IPS-18c (cell line): ENCODE data around the gene DSN1.

ENCODE experiments used
- H3K4me3 ChIP-seq: 2 replicates; pipeline ENCODE4 v1.7.0; 2013; ENCODE audit warnings: low read depth, mild to moderate bottlenecking, low read length, moderate library complexity; ENCODE audit not compliant: insufficient read depth
- H3K9me3 ChIP-seq: one replicate; pipeline ENCODE4 v1.6.1; 2013; ENCODE audit warnings: mild to moderate bottlenecking, low read length, moderate library complexity; ENCODE audit not compliant: control insufficient read depth, insufficient read depth

Gene DSN1

GRCh38 chr20:36775826-36776225 is 2.3 kb upstream of the DSN1 start:
- Histone ChIP-seq H3K4me3 (no peak overlapping the region), H3K9me3 (no peaks in the 10 kb centered on the region)

- Histone ChIP-seq H3K9me3 (peaks cover 2% of the 10 kb centered on the region), H3K4me3 (no peak overlapping the region)
Observed at GRCh38 chr20:36775196-36775595, 1.6 kb upstream of the DSN1 start.

DNA sequence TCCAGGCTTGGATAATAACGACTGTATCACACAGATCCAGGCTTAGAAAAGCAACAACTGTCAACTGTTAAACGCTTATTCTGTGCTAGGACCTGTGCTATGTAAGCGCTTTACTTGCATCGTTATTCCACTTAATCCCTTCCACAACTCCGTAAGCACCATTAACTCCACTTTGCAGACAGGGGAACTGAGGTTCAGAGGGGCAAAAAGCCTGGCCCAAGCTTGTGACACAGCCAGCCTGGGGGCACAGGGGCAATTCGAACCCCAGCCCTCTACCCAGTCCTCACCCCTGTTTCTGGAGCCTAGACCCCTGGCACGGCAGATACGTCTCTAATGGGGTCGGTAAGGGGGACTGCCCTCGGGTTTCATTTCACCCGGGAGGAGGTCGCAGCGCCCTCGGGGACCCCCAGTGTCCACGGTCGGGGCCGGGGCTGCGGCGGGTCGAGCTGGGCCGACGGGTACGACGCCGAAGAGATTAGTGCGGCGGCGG is 411 bp downstream of the DSN1 start:
- H3K4me3 ChIP-seq = peak overlapping the region; percentile 86
- peaks cover 2% of the 10 kb centered on the region for H3K9me3 ChIP-seq

DNA sequence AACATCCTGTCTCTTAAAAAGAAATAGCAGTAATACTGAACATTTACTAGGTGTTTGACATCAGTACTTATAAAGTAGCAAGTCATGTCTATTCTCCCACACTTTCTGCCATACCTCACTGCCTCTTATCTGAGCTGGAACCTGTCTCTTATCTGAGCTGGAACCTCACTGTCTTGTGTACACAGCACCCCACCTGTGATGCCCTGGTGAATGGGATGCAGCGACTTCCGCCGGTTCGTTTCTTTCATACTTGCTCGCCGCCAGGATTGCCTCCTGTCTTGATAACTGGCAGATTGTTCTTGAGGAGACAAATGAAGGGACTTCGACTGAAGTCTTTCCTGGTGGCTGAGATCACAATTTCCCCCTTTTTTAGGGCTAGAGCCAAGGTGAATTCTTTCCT is 2.9 kb downstream of the DSN1 start:
- peaks cover 2% of the 10 kb centered on the region for H3K9me3 ChIP-seq
- H3K4me3 ChIP-seq = no peak overlapping the region

- H3K4me3 ChIP-seq = no peak overlapping the region
- H3K9me3 ChIP-seq = peaks cover 2% of the 10 kb centered on the region
Observed at GRCh38 chr20:36768768-36769430, 4.7 kb downstream of the DSN1 start.

- Histone ChIP-seq H3K9me3 (no peaks in the 10 kb centered on the region), H3K4me3 (no peak overlapping the region)
Observed at GRCh38 chr20:36761125-36761524, 12.4 kb downstream of the DSN1 start.

DNA sequence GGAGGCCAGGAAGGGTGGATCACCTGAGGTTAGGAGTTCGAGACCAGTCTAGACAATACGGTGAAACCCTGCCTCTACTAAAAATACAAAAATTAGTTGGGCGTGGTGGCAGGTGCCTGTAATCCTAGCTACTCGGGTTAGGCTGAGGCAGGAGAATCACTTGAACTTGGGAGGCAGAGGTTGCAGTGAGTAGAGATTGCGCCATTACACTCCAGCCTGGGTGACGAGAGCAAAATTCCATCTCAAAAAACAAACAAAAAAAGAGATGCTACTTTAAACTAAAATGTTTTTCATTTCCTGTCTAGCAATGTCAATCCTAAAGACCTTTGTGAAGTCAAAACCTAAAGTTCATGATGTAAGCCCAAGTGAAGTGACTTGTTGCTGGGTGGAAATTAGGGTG is 12.9 kb downstream of the DSN1 start:
- Histone ChIP-seq H3K9me3 (no peaks in the 10 kb centered on the region), H3K4me3 (no peak overlapping the region)

- H3K9me3 ChIP-seq = no peaks in the 10 kb centered on the region
- H3K4me3 ChIP-seq = no peak overlapping the region
Observed at GRCh38 chr20:36758276-36758675, 15.3 kb downstream of the DSN1 start.

- no peak overlapping the region for H3K4me3 ChIP-seq
Observed at GRCh38 chr20:36756496-36756895, 17.1 kb downstream of the DSN1 start.

GRCh38 chr20:36754656-36755222 is 18.8 kb downstream of the DSN1 start:
- Histone ChIP-seq H3K4me3 (no peak overlapping the region), H3K9me3 (no peaks in the 10 kb centered on the region)

More at GRCh38 chr20:36756496-36756895, 17.1 kb downstream of the DSN1 start:
- H3K9me3 ChIP-seq = no peaks in the 10 kb centered on the region

DNA sequence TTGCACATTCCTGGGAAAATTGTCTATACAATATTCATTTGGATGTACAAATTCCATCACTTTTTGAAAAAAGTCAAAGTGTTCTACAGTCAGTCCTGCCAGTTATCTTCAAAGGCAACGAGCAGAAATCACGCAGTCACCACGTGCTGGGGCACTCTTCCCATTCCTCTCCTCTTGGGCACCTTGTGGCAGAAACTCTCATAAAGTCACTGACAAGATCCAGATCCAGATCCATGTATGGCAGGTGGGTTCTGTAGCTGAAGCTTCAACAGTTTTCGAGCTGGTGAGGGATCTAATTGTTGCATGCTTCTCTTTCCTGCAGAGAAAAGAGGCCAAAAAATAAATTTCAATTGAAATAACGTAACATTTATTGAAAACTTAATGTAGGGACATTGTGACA is 21.0 kb downstream of the DSN1 start:
- no peak overlapping the region for H3K4me3 ChIP-seq
- no peaks in the 10 kb centered on the region for H3K9me3 ChIP-seq

GRCh38 chr20:36745927-36746659 is 27.5 kb downstream of the DSN1 start, which contains the start of gene NDRG3:
TSS of gene NDRG3 (minus strand) at chr20:36746090. CDS start at chr20:36721735, 24,355 bp downstream.
- no peaks in the 10 kb centered on the region for H3K9me3 ChIP-seq
- peak within 1 kb of the TSS; percentile 79 for H3K4me3 ChIP-seq

GRCh38 chr20:36745234-36745926 is 28.2 kb downstream of the DSN1 start:
- Histone ChIP-seq H3K9me3 (no peaks in the 10 kb centered on the region), H3K4me3 (peak overlapping the region; percentile 79)

DNA sequence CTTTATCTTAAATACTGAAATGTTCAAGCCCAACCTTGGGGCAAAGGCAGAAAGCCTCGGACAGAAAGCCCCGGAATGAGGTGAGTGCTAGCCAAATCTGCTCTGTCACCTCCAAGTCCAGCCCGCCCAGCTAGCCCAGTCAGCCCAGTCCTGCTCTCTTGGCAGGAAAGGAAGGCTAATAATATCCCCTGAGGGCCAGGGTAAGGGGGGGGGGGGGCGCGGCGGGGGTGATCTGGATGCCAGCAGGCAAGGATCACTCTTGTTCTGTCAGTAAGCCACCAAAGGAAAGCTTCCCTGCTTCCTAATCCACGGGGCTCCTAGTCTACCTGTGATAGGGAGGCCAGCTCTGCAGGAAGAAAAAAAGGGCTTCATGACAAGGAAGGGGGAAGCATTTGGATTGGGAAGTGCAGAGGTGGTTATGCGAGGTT is 28.8 kb downstream of the DSN1 start:
- no peaks in the 10 kb centered on the region for H3K9me3 ChIP-seq
- peak overlapping the region; percentile 79; the same call in 1 of the 2 replicates for H3K4me3 ChIP-seq

DNA sequence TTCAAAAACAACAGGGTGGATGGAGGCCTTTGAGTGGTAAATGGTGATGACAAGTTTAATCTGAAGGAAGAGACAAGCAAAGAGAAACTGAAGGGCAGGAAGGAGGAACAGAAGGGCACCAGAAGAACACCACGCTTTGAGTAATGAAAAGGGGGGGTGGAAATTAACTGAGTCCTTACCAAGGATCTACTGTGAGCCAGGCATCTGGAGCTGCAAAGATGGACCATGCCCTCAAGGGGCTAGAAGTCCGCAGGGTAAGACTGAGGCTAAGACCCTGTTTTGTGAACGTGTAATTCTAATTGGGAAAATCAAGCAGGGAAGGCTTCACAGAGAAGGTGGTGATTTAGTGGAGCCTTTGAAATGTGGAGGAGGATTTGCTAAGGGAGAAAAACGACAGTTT is 29.3 kb downstream of the DSN1 start:
- no peaks in the 10 kb centered on the region for H3K9me3 ChIP-seq
- no peak overlapping the region for H3K4me3 ChIP-seq

DNA sequence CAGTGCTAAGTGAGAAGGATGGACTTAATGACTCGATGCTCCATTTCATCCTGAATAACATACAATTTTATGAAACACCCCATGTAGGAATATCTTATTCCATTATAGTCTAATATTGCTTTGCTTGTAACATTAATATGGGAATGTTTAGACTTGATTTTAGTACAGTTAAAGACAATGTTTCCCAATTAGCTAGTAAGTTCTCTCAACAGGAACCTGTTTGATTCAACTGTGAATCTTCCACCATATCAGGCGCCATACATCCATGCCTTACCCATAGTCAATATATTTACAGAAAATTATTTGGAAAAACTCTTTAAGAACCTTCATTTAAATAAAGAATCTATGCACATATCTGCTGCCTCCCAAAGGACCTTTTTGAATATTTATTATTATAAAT is 31.0 kb downstream of the DSN1 start:
- Histone ChIP-seq H3K9me3 (no peaks in the 10 kb centered on the region), H3K4me3 (no peak overlapping the region)

- no peak overlapping the region for H3K4me3 ChIP-seq
- no peaks in the 10 kb centered on the region for H3K9me3 ChIP-seq
Observed at GRCh38 chr20:36741072-36741471, 32.5 kb downstream of the DSN1 start.

DNA sequence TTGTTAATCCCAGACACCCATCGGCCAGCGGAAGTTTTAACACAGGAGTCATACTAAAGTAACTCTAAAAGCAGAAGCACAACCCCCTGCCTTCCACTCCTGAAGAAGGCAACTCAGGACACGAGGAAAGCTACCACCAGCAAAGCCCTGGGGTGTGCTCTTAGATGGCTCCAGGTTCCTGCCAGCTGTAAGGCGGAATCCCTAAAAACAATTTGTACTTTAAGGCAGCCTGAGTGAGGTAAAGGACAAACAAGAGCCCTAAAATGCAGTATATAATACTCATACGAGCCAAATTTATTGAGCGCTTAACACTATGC is 36.4 kb downstream of the DSN1 start:
- H3K9me3 ChIP-seq = no peaks in the 10 kb centered on the region
- no peak overlapping the region for H3K4me3 ChIP-seq
